Measurements from ENCODE around the gene GLUD1.
"Not testable (repeated sequence)": the region's sequence is repeated elsewhere in the genome, so short reads cannot be mapped to it uniquely, and the experiment has no call there.

The GLUD1 gene

GRCh38 chr10:87038786-87039185 lies 55.9 kb downstream of the GLUD1 start:
- no peak for DNase-seq

GRCh38 chr10:87038286-87038717 lies 56.3 kb downstream of the GLUD1 start:
- no peak for DNase-seq

GRCh38 chr10:87036623-87037022 lies 58.0 kb downstream of the GLUD1 start:
- DNase-seq, result no peak

GRCh38 chr10:87030912-87031635 lies 63.6 kb downstream of the GLUD1 start:
- no peak for DNase-seq

GRCh38 chr10:87030419-87030818 lies 64.2 kb downstream of the GLUD1 start:
- not testable (repeated sequence) for DNase-seq

DNA sequence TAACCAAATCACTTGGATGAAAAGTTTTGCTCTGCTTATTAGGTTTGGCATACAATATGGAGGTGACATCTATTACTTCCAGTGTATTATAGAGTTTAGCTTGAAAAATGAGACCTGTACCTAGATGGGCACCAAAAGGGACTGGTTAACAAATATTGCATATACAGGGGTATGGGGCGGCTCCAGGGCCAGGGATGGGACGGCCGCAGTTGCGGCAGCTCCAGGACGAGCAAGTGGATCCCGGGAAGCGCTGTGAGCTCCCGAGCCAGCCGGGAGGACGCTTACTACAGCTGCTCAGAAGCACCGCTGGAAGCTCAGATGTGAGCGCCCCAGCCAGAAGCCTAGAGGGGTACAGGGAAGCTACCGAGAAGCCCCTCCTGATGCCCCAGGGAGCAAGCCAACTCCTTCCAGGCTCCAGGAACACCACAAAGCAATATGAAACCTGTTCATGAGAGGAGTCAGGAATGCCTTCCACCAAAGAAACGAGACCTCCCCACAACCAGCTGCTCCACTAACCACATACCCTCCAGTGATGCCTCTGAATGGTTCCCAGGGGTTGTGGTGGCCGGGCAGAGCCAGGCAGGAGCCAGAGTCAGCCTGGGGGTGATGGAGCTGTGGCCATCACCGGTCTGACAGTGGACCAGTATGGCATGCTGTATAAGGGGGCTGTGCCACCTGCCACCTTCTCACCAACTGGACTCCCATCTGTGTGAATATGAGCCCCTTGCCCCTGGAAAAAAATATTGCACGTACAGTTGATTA lies 67.7 kb downstream of the GLUD1 start:
- DNase-seq, result not testable (repeated sequence)

DNA sequence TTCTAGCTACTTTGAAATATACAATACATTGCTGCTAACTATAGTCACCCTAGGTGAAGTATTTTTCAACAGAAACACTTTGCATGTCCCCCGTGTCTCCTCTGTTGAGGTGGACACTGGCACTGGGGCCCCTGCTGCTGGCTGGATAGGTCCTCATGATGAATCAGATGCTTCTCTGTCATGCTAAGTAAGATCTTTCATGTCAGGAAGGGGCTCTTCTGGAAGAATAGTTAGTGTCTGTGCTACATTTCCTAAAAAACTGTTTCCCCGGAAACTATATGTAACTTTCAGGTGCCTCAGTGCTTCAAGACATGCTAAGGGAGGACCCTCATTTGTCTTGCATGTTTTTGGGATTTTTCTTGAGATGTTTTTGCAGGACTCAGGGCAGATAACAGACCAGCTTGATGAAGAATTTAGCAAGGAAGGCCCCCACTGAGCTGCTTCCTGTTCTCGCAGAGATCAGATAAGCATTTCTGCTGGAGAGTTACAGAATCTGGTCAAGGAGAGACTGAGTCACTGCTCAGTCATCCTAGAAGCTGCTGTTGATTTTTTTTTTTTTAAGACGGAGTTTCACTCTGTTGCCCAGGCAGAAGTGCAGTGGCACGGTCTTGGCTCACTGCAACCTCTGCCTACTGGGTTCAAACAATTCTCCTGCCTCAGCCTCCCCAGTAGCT lies 69.2 kb downstream of the GLUD1 start:
- peak; percentile 67 for DNase-seq

DNA sequence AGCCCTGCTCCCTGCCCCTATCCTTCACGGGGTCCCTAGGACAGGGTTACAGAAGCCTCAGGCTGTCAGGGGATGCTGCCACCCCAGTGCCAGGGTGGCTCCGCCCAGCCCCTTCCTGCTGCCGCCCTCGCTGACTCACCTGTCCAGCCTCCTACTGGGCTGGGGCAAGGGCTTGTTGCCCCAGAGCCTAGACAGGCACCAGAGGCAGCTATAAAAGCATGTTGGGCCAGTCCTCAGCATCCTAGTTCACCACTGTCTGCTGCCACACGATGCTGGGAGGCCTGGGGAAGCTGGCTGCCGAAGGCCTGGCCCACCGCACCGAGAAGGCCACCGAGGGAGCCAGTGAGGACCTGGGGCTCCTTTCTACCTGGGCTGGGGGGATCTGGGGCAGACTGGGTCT lies 74.6 kb downstream of the GLUD1 start, which contains the start of gene FAM25A:
Gene FAM25A (plus strand): TSS at position 239 of the 400 bp plus-strand sequence. CDS start 31 bp downstream, at position 270.
- DNase-seq, result not testable (repeated sequence)

GRCh38 chr10:87019504-87019903 lies 75.1 kb downstream of the GLUD1 start:
- DNase-seq, result not testable (repeated sequence)

GRCh38 chr10:87019066-87019465 lies 75.6 kb downstream of the GLUD1 start:
- not testable (repeated sequence) for DNase-seq

DNA sequence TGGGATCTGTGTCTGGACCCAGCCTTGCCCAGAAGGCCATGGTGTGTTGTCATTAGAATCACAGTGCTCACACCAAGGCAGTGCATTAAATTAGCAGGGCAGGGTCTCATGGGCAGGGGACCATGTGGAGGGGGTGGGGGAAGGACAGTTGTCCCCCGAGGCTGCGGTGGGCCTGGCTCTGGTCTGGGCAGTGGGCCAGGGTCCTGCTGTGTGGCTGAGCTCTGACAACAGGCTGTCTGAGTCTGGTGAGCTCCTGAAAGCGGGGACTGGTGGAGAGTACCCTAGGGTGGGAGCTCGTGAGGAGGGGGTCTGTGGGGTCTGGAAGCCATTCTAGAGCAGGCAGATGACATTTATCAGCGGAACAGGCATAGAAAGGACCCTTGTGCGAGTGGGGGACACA lies 76.5 kb downstream of the GLUD1 start:
- DNase-seq, result not testable (repeated sequence)

DNA sequence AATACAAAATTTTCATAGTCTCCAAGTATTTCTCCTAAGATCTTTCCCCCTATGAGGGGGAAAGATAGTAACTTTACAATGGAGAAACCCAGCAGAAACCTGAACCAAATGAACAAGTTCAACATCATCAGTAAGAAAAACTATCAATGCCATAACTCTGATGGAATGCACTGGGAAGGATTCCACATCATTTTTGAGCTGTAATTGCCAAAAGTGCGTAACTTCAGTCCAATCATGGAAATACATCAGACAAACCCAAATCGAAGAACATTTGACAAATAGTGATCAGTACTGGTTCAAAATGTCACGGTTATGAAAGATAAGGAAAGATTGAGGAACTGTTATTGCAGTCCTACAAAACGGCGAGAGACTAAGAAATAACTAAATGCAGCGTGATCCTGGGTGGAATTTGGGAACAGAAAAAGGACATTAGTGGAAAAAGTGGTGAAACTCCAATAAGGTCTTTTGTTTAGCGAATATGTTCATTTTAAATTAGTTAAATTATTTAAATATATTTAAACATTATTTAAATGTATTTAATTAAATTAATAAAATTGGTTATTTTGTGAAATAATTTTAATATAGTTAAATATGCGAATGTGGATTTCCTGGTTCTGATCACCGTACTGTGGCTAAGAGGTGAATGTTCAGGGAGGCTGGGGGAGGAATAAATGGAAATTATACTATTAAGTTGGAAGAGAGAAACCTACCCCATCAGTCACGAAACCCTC lies 79.5 kb downstream of the GLUD1 start:
- not testable (repeated sequence) for DNase-seq

GRCh38 chr10:87013528-87013927 lies 81.1 kb downstream of the GLUD1 start:
- DNase-seq, result not testable (repeated sequence)

- DNase-seq, result not testable (repeated sequence)
These were observed 85.4 kb downstream of the GLUD1 start for GRCh38 chr10:87009134-87009696.

DNA sequence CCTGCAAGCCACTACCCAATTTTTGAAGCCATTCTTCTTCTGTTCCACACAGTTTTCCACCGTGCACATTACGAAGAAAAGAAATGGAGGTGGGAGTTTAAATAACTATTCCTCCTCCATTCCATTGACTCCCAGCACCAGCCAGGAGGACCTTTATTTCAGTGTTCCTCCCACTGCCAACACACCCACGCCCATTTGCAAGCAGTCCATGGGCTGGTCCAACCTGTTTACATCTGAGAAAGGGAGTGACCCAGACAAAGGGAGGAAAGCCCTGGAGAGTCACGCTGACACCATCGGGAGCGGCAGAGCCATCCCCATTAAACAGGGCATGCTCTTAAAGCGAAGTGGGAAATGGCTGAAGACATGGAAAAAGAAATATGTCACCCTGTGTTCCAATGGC lies 86.3 kb downstream of the GLUD1 start:
- not testable (repeated sequence) for DNase-seq

- DNase-seq, result not testable (repeated sequence)
These were observed 87.0 kb downstream of the GLUD1 start for GRCh38 chr10:87007674-87008073.

DNA sequence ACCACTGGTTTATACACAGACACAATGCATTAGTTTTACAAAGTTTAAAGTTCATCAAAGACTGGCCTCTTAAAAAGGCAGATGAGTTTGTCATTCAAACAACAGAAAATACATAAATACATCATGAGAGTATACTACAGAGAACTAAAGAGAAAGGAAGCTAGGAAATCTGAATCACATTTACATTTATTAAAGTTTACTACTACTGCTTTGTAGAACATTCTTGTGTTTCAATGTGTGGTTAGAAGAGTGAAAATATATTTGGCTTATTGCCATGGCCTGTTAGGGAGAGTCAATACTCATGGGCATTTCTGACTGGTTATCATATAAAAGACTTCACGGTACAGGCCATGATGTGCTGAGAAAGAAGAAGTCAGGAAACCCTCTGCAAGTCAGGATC lies 87.5 kb downstream of the GLUD1 start:
- not testable (repeated sequence) for DNase-seq

DNA sequence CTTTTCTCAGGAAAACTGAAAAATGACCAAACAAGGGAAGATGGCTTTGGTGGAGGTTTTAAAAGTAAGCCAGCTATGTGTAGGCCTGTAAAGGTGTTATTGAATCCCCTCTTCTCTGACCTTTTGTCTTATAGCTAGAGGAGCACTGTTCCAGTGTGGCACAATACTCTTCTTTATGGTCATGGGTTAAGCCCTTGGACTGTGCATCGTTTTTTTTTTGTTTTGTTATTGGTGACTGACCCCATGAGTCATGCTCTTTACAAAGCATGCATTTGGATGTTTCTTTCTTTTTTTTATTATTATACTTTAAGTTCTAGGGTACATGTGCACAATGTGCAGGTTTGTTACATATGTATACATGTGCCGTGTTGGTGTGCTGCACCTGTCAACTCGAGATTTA lies 94.2 kb downstream of the GLUD1 start:
- no peak for DNase-seq

Data from kidney glomerular epithelial cell (primary cell).